Measurements from ENCODE around the gene DOK6.
A peak's percentile ranks its signal among the peaks of the same experiment; 100 is the strongest.

DOK6 gene

GRCh38 chr18:69770238-69770637 lies 369.6 kb downstream of the DOK6 start:
- no peak for TF ChIP-seq CTCF (IDR thresholded peaks at IDR 0.05; ENCODE audit: control insufficient read depth, insufficient read depth, low read depth, low read length, missing control alignments)
- DNase-seq (ENCODE audit: low read depth), result no peak
- no peak overlapping the region for H3K4me3 ChIP-seq (ENCODE audit: control insufficient read depth, low read depth, low read length)

- TF ChIP-seq CTCF (IDR thresholded peaks at IDR 0.05; ENCODE audit: control insufficient read depth, insufficient read depth, low read depth, low read length, missing control alignments), result no peak
- DNase-seq (ENCODE audit: low read depth), result peak; percentile 53
- H3K4me3 ChIP-seq (ENCODE audit: control insufficient read depth, low read depth, low read length), result no peak overlapping the region
Measured at GRCh38 chr18:69774831-69775230, 374.1 kb downstream of the DOK6 start.

GRCh38 chr18:69777248-69777647 lies 376.6 kb downstream of the DOK6 start:
- H3K4me3 ChIP-seq (ENCODE audit: control insufficient read depth, low read depth, low read length), result no peak overlapping the region
- DNase-seq (ENCODE audit: low read depth), result no peak
- no peak for TF ChIP-seq CTCF (IDR thresholded peaks at IDR 0.05; ENCODE audit: control insufficient read depth, insufficient read depth, low read depth, low read length, missing control alignments)

- H3K4me3 ChIP-seq (ENCODE audit: control insufficient read depth, low read depth, low read length), result no peak overlapping the region
- TF ChIP-seq CTCF (IDR thresholded peaks at IDR 0.05; ENCODE audit: control insufficient read depth, insufficient read depth, low read depth, low read length, missing control alignments), result no peak
- DNase-seq (ENCODE audit: low read depth), result no peak
Measured at GRCh38 chr18:69778680-69779079, 378.0 kb downstream of the DOK6 start.

GRCh38 chr18:69780851-69781250 lies 380.2 kb downstream of the DOK6 start:
- H3K4me3 ChIP-seq (ENCODE audit: control insufficient read depth, low read depth, low read length), result no peak overlapping the region
- no peak for TF ChIP-seq CTCF (IDR thresholded peaks at IDR 0.05; ENCODE audit: control insufficient read depth, insufficient read depth, low read depth, low read length, missing control alignments)
- DNase-seq (ENCODE audit: low read depth), result no peak

GRCh38 chr18:69784815-69785214 lies 384.1 kb downstream of the DOK6 start:
- no peak overlapping the region for H3K4me3 ChIP-seq (ENCODE audit: control insufficient read depth, low read depth, low read length)
- no peak for TF ChIP-seq CTCF (IDR thresholded peaks at IDR 0.05; ENCODE audit: control insufficient read depth, insufficient read depth, low read depth, low read length, missing control alignments)
- no peak for DNase-seq (ENCODE audit: low read depth)

- no peak overlapping the region for H3K4me3 ChIP-seq (ENCODE audit: control insufficient read depth, low read depth, low read length)
- no peak for TF ChIP-seq CTCF (IDR thresholded peaks at IDR 0.05; ENCODE audit: control insufficient read depth, insufficient read depth, low read depth, low read length, missing control alignments)
- no peak for DNase-seq (ENCODE audit: low read depth)
Measured at GRCh38 chr18:69785466-69785865, 384.8 kb downstream of the DOK6 start.

Data from AG09309 (cell line).